Skeletal muscle satellite cell (primary cell): Measurements from ENCODE around the gene KCNA1. TPM values are rescaled to one million over a fixed set of nuclear protein-coding genes. Genes with fewer than 3 reads are reported as not detected.
A peak's percentile ranks its signal among the peaks of the same experiment; 100 is the strongest.
"Not testable (repeated sequence)": the region's sequence is repeated elsewhere in the genome, so short reads cannot be mapped to it uniquely, and the experiment has no call there.

Experiments used
- H3K27me3 ChIP-seq: 2 replicates; pipeline ENCODE4 v1.7.0; 2013; ENCODE audit warnings: low read length; ENCODE audit not compliant: control insufficient read depth, insufficient read depth
- H3K36me3 ChIP-seq: 2 replicates; pipeline ENCODE4 v1.7.0; 2013; ENCODE audit warnings: mild to moderate bottlenecking, control low read depth, low read length; ENCODE audit not compliant: insufficient read depth
- H3K4me1 ChIP-seq: 2 replicates; pipeline ENCODE4 v1.7.0; 2013; ENCODE audit warnings: low read length; ENCODE audit not compliant: control insufficient read depth, insufficient read depth
- H3K4me2 ChIP-seq: 2 replicates; pipeline ENCODE4 v1.7.0; 2013; ENCODE audit warnings: mild to moderate bottlenecking, low read length
- H3K4me3 ChIP-seq: 2 replicates; pipeline ENCODE4 v1.7.0; 2013; ENCODE audit warnings: low read length
- H3K9ac ChIP-seq: 2 replicates; pipeline ENCODE4 v1.7.0; 2013; ENCODE audit warnings: mild to moderate bottlenecking, low read depth, low read length, moderate library complexity
- H3K9me3 ChIP-seq: replicated peaks from 2 replicates; pipeline ENCODE4 v1.7.0; 2013; ENCODE audit warnings: mild to moderate bottlenecking, control low read depth, low read length
- total RNA-seq: library from RNA; depleted of rRNA; stranded (reverse); fragments of >200 nt; gene quantifications from 2 replicates; pipeline ENCODE4 v1.2.3, GENCODE V29; 2012; rRNA removed

The KCNA1 gene
- total RNA-seq, result under 0.01 and 0.22 TPM in 2 replicates

- H3K9ac ChIP-seq, result no peak within 1 kb of the TSS
- no peaks in the 10 kb centered on the region for H3K9me3 ChIP-seq
- H3K36me3 ChIP-seq, result no peaks in the 10 kb centered on the region
- peaks cover 3% of the 10 kb centered on the region for H3K4me1 ChIP-seq
- peaks cover 64% of the 10 kb centered on the region for H3K27me3 ChIP-seq
- H3K4me3 ChIP-seq, result peak within 1 kb of the TSS; percentile 58
- peak within 1 kb of the TSS; percentile 47 for H3K4me2 ChIP-seq
Measured at GRCh38 chr12:4909734-4910501, at the start of gene KCNA1. Gene KCNA1, plus strand, starts transcription at chr12:4909905. Its CDS starts 1,474 bp downstream, at chr12:4911379.

DNA sequence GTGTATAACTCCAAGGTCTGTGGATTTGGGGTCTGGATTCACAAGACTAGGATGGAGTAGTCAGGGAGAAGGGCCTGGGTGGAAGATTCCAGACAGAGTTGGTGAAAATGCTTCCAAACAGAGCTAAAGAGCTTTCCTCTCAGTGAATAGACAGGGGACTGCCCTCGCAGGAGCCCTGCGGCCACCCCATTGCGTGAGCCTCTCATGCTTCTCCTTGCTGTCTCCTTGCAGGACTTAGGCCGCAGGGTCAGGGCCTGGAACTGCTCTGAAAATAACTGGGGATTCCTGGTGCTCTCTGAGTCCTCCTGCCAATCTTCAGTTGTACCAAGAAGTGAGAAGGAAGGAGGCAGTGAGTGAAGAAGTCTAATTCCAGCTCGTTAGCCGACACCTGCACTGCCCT, 49.0 kb upstream of the KCNA1 start:
- no peak overlapping the region for H3K9ac ChIP-seq
- H3K4me3 ChIP-seq, result no peak overlapping the region
- no peaks in the 10 kb centered on the region for H3K36me3 ChIP-seq
- no peaks in the 10 kb centered on the region for H3K4me1 ChIP-seq
- H3K27me3 ChIP-seq, result peaks cover 44% of the 10 kb centered on the region
- no peaks in the 10 kb centered on the region for H3K9me3 ChIP-seq
- H3K4me2 ChIP-seq, result no peak overlapping the region

DNA sequence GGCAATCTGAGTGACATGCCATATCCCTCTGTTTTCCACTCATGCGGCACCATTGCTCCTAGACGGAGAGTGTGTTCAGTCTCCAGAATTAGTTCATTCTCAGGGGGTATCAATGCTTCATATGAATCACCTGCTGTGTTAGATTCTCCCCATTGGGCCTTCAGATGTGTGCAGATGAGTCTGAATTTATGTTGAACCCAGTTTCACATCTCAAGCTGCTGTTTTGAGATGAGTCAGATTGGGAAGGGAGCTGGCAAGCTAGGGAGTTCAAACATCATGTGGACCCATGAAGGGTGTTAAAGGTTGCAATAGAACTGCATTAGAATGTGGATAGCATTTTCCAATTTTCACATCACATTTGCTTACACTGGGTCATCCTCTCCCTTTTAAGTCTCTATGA, 46.9 kb upstream of the KCNA1 start:
- Histone ChIP-seq H3K36me3 (no peaks in the 10 kb centered on the region), H3K4me3 (no peak overlapping the region), H3K9ac (no peak overlapping the region), H3K27me3 (peaks cover 34% of the 10 kb centered on the region), H3K4me1 (no peaks in the 10 kb centered on the region), H3K9me3 (no peaks in the 10 kb centered on the region), H3K4me2 (no peak overlapping the region)

- no peak overlapping the region for H3K4me2 ChIP-seq
- no peaks in the 10 kb centered on the region for H3K9me3 ChIP-seq
- no peak overlapping the region for H3K9ac ChIP-seq
- no peaks in the 10 kb centered on the region for H3K4me1 ChIP-seq
- H3K4me3 ChIP-seq, result no peak overlapping the region
- H3K27me3 ChIP-seq, result peaks cover 18% of the 10 kb centered on the region
- no peaks in the 10 kb centered on the region for H3K36me3 ChIP-seq
Measured at GRCh38 chr12:4864575-4864974, 45.1 kb upstream of the KCNA1 start.

- Histone ChIP-seq H3K9me3 (no peaks in the 10 kb centered on the region), H3K4me2 (no peak overlapping the region), H3K9ac (no peak overlapping the region), H3K4me3 (no peak overlapping the region), H3K36me3 (no peaks in the 10 kb centered on the region), H3K27me3 (peaks cover 14% of the 10 kb centered on the region), H3K4me1 (no peaks in the 10 kb centered on the region)
Measured at GRCh38 chr12:4865246-4865645, 44.5 kb upstream of the KCNA1 start.

DNA sequence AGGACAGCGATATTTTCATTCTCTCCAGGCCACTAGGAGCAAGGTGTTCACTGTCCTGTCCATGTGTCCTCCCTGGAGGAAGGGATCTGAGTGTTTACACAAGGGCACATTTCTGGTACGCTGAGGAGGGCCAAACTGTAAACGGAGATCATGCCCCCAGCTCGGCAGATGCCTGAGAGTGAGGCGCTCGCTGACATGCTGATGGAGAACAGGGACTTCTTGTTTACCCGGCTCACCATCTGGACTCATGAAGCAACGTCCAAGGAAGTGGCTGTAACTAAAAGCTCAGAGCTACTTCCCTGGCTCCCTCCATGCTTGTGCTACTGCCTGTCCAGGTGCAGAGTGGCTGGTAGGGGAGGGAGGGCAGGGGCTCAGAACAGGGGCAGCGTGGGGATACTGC, 43.4 kb upstream of the KCNA1 start:
- no peaks in the 10 kb centered on the region for H3K4me1 ChIP-seq
- no peaks in the 10 kb centered on the region for H3K9me3 ChIP-seq
- H3K4me3 ChIP-seq, result no peak overlapping the region
- no peaks in the 10 kb centered on the region for H3K36me3 ChIP-seq
- H3K4me2 ChIP-seq, result no peak overlapping the region
- H3K9ac ChIP-seq, result no peak overlapping the region
- H3K27me3 ChIP-seq, result peaks cover 9% of the 10 kb centered on the region

GRCh38 chr12:4867384-4867783, 42.3 kb upstream of the KCNA1 start:
- Histone ChIP-seq H3K27me3 (peaks cover 6% of the 10 kb centered on the region), H3K36me3 (no peaks in the 10 kb centered on the region), H3K4me3 (no peak overlapping the region)

GRCh38 chr12:4870423-4870822, 39.3 kb upstream of the KCNA1 start:
- Histone ChIP-seq H3K27me3 (peaks cover 6% of the 10 kb centered on the region), H3K9me3 (no peaks in the 10 kb centered on the region), H3K4me3 (no peak overlapping the region), H3K4me2 (no peak overlapping the region), H3K36me3 (no peaks in the 10 kb centered on the region), H3K9ac (no peak overlapping the region), H3K4me1 (no peaks in the 10 kb centered on the region)

More at GRCh38 chr12:4867384-4867783, 42.3 kb upstream of the KCNA1 start:
- Histone ChIP-seq H3K4me2 (no peak overlapping the region), H3K4me1 (no peaks in the 10 kb centered on the region), H3K9ac (no peak overlapping the region), H3K9me3 (no peaks in the 10 kb centered on the region)

GRCh38 chr12:4871514-4871913, 38.2 kb upstream of the KCNA1 start:
- Histone ChIP-seq H3K4me1 (no peaks in the 10 kb centered on the region), H3K4me3 (no peak overlapping the region), H3K27me3 (peaks cover 6% of the 10 kb centered on the region), H3K4me2 (no peak overlapping the region), H3K9ac (no peak overlapping the region), H3K9me3 (no peaks in the 10 kb centered on the region), H3K36me3 (no peaks in the 10 kb centered on the region)

DNA sequence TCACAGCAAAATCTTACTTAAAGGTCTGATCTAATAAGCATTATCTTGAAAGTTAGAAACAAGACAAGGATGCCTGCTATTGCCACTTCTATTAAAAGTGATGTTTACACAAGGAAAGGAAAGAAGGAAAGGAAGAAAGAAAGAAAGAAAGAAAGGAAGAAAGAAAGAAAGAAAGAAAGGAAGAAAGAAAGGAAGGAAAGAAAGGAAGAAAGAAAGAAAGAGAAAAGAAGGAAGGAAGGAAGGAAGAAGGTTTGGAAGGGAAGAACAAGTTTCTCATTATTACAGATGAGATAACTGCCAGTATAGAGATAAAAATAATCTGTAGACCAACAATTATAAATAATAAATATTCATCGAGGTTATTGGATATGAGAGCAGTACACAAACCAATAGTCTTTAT, 35.8 kb upstream of the KCNA1 start:
- Histone ChIP-seq H3K9ac (no peak overlapping the region), H3K36me3 (no peaks in the 10 kb centered on the region), H3K4me2 (no peak overlapping the region), H3K4me1 (no peaks in the 10 kb centered on the region), H3K9me3 (no peaks in the 10 kb centered on the region), H3K4me3 (no peak overlapping the region), H3K27me3 (no peaks in the 10 kb centered on the region)

- Histone ChIP-seq H3K27me3 (no peaks in the 10 kb centered on the region), H3K9ac (no peak overlapping the region), H3K36me3 (no peaks in the 10 kb centered on the region)
Measured at GRCh38 chr12:4874671-4875070, 35.0 kb upstream of the KCNA1 start.

DNA sequence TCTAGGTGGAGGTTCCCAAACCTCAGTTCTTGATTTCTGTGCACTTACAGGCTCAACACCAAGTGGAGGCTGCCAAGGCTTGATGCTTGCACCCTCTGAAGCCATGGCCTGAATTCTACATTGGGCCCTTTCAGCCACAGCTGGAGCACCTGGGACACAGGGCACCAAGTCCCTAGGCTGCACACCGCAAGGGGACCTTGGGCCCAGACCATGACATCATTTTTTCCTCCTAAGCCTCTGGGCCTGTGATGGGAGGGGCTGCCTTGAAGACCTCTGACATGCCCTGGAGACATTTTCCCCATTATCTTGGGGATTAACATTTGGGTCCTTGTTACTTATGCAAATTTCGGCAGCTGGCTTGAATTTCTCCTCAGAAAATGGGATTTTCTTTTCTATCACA, 30.2 kb upstream of the KCNA1 start:
- H3K4me3 ChIP-seq, H3K27me3 ChIP-seq, H3K9ac ChIP-seq, H3K36me3 ChIP-seq, H3K9me3 ChIP-seq, H3K4me2 ChIP-seq, H3K4me1 ChIP-seq: not testable (repeated sequence)

More at GRCh38 chr12:4874671-4875070, 35.0 kb upstream of the KCNA1 start:
- Histone ChIP-seq H3K9me3 (peaks cover 3% of the 10 kb centered on the region), H3K4me2 (no peak overlapping the region), H3K4me1 (no peaks in the 10 kb centered on the region), H3K4me3 (no peak overlapping the region)
